Measurements from ENCODE around the gene MYORG.

Gene MYORG

GRCh38 chr9:34376596-34377403, at the start of gene MYORG:
TSS of gene MYORG (minus strand) at chr9:34376898. CDS start at chr9:34372943, 3,955 bp downstream.
- peaks cover 45% of the 10 kb centered on the region for H3K27me3 ChIP-seq (ENCODE audit: control insufficient read depth, insufficient read depth, low read length)
- H3K9me3 ChIP-seq (ENCODE audit: control insufficient read depth, insufficient read depth, low read depth, low read length) = no peaks in the 10 kb centered on the region
- no peak within 1 kb of the TSS for H3K27ac ChIP-seq (ENCODE audit: low read depth, low read length)
- H3K9ac ChIP-seq (ENCODE audit: low read length) = peak within 1 kb of the TSS; percentile 43
- peaks cover 22% of the 10 kb centered on the region for H3K4me1 ChIP-seq (ENCODE audit: control insufficient read depth, insufficient read depth, low read length)
- peaks cover 3% of the 10 kb centered on the region; the same call in 1 of the 2 replicates for H3K36me3 ChIP-seq (ENCODE audit: control insufficient read depth, insufficient read depth, low read length)
- H3K4me3 ChIP-seq (ENCODE audit: low read depth, low read length) = peak within 1 kb of the TSS; percentile 78

DNA sequence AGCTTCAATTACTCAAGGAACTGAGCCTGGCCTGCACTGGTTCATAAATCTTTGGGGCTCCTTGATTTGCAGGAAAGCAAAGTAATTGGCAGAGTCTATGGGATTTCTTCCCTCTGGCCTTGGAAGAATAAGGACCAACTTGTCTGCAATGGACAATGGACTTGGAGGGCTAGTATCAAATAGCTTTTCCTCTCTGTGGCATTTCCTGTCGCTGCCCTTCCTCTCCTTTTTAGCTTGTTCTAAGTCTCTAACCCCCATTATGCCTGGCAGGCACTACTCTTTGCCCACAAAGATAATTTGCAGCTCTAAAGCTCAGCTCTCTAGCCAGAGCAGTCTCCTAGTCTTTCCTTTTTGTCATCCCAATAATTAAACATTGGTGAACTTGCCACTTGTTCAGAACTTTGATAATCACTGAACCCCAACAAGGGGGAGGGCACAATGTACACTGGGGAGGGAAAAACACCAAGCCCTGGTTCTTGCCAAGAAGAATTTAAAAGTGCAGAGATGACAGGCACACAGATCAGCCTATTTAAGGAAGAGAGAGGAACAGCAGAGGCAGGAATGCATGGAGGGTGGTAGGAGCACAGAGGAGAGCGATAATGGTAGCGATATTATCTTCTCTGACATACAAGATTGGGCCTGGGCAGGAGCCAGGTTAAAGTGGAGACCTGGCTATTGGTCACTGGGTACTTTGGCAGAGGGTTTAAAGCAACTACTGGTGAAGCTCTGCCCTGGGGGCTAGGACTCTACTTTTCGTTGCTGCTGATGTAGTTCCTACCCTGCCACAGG, 43.2 kb upstream of the MYORG start:
- H3K27me3 ChIP-seq (ENCODE audit: control insufficient read depth, insufficient read depth, low read length) = no peaks in the 10 kb centered on the region
- H3K4me3 ChIP-seq (ENCODE audit: low read depth, low read length) = no peak overlapping the region
- no peaks in the 10 kb centered on the region for H3K36me3 ChIP-seq (ENCODE audit: control insufficient read depth, insufficient read depth, low read length)
- H3K9me3 ChIP-seq (ENCODE audit: control insufficient read depth, insufficient read depth, low read depth, low read length) = no peaks in the 10 kb centered on the region
- H3K4me1 ChIP-seq (ENCODE audit: control insufficient read depth, insufficient read depth, low read length) = peaks cover 11% of the 10 kb centered on the region
- no peak overlapping the region for H3K27ac ChIP-seq (ENCODE audit: low read depth, low read length)
- no peak overlapping the region for H3K9ac ChIP-seq (ENCODE audit: low read length)

GRCh38 chr9:34417734-34418133, 41.0 kb upstream of the MYORG start:
- no peak overlapping the region for H3K9ac ChIP-seq (ENCODE audit: low read length)
- no peak overlapping the region for H3K27ac ChIP-seq (ENCODE audit: low read depth, low read length)
- no peaks in the 10 kb centered on the region for H3K27me3 ChIP-seq (ENCODE audit: control insufficient read depth, insufficient read depth, low read length)
- H3K4me3 ChIP-seq (ENCODE audit: low read depth, low read length) = no peak overlapping the region
- no peaks in the 10 kb centered on the region for H3K36me3 ChIP-seq (ENCODE audit: control insufficient read depth, insufficient read depth, low read length)
- H3K9me3 ChIP-seq (ENCODE audit: control insufficient read depth, insufficient read depth, low read depth, low read length) = no peaks in the 10 kb centered on the region
- H3K4me1 ChIP-seq (ENCODE audit: control insufficient read depth, insufficient read depth, low read length) = peaks cover 11% of the 10 kb centered on the region

DNA sequence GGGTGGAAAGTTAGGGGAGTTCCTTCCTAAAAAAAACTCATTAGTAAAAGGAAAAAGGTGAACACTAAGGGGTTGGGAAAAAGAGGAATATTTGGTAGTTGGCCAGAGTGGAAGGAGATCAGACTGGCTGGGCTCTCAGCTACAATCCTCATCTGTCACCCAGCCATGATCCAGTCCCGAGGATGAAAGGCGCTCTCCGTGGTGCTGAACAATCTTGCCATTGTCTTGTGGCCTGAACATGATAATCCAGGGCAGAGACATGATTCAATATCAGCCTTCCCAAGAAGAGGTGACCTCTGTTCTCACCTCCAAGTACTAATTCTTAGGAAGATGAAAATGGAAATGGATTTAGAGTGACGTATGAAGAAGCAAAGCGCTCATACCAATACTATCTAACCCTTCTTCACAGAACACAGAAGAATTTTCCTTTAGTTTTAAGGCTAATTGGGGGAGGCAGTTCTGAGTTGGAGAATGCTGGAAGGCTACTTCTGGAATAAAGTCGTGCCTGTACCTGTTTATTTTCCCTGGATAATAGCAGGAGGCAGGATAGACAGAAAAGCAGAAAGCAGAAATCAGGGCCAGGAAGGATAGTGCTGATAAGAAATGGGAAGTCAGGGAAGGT, 36.6 kb upstream of the MYORG start:
- no peak overlapping the region for H3K4me3 ChIP-seq (ENCODE audit: low read depth, low read length)
- H3K9me3 ChIP-seq (ENCODE audit: control insufficient read depth, insufficient read depth, low read depth, low read length) = no peaks in the 10 kb centered on the region
- H3K36me3 ChIP-seq (ENCODE audit: control insufficient read depth, insufficient read depth, low read length) = no peaks in the 10 kb centered on the region
- no peaks in the 10 kb centered on the region for H3K27me3 ChIP-seq (ENCODE audit: control insufficient read depth, insufficient read depth, low read length)
- no peaks in the 10 kb centered on the region for H3K4me1 ChIP-seq (ENCODE audit: control insufficient read depth, insufficient read depth, low read length)
- no peak overlapping the region for H3K9ac ChIP-seq (ENCODE audit: low read length)
- no peak overlapping the region for H3K27ac ChIP-seq (ENCODE audit: low read depth, low read length)

DNA sequence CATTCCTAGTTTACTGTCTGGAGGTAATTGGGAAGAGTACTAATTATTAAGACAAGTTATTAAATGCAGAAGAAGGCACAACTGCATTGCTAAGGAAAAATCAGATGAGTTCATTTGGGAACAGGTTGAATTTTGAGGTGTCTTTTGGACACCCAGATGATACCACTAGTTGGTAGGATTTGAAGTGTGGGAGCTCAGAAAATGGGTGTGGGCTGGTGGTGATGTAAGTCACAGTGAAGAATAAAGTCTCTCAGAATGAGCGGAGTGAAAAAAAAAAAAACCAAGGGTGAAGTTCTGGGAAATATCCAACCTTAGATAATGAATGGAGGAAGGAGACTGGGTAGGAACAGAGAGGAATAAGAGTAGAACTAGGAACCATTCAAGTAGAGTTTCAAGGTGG, 35.6 kb upstream of the MYORG start:
- H3K4me1 ChIP-seq (ENCODE audit: control insufficient read depth, insufficient read depth, low read length) = no peaks in the 10 kb centered on the region
- H3K27me3 ChIP-seq (ENCODE audit: control insufficient read depth, insufficient read depth, low read length) = no peaks in the 10 kb centered on the region

GRCh38 chr9:34409154-34409553, 32.5 kb upstream of the MYORG start:
- Histone ChIP-seq H3K4me1 (ENCODE audit: control insufficient read depth, insufficient read depth, low read length) (no peaks in the 10 kb centered on the region), H3K9me3 (ENCODE audit: control insufficient read depth, insufficient read depth, low read depth, low read length) (no peaks in the 10 kb centered on the region), H3K36me3 (ENCODE audit: control insufficient read depth, insufficient read depth, low read length) (peaks cover 8% of the 10 kb centered on the region; the same call in 1 of the 2 replicates), H3K4me3 (ENCODE audit: low read depth, low read length) (no peak overlapping the region), H3K9ac (ENCODE audit: low read length) (no peak overlapping the region), H3K27ac (ENCODE audit: low read depth, low read length) (no peak overlapping the region), H3K27me3 (ENCODE audit: control insufficient read depth, insufficient read depth, low read length) (no peaks in the 10 kb centered on the region)

More for the DNA sequence above, 35.6 kb upstream of the MYORG start:
- H3K4me3 ChIP-seq (ENCODE audit: low read depth, low read length) = no peak overlapping the region
- H3K36me3 ChIP-seq (ENCODE audit: control insufficient read depth, insufficient read depth, low read length) = no peaks in the 10 kb centered on the region
- H3K27ac ChIP-seq (ENCODE audit: low read depth, low read length) = no peak overlapping the region
- H3K9me3 ChIP-seq (ENCODE audit: control insufficient read depth, insufficient read depth, low read depth, low read length) = no peaks in the 10 kb centered on the region
- H3K9ac ChIP-seq (ENCODE audit: low read length) = no peak overlapping the region

DNA sequence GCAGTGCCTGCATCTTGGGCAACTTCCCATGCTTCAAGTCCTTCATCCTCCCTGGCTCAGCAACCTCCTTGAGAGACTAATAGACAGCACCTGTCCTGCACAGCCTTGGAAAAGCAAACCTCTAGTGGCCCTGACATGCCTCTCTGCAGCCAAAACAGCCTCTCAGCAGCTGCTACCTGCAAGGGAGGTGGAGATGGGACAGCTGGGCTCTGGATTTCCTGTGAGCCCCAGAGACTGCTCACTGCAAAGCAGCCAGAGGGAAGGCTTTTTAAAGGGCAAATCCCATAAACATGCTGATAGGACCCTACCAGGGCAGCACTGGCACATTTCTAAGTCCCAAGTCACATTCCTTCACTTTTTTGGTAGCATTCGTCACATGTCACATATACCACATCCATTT, 31.5 kb upstream of the MYORG start:
- H3K9me3 ChIP-seq (ENCODE audit: control insufficient read depth, insufficient read depth, low read depth, low read length) = no peaks in the 10 kb centered on the region
- no peak overlapping the region for H3K4me3 ChIP-seq (ENCODE audit: low read depth, low read length)
- H3K36me3 ChIP-seq (ENCODE audit: control insufficient read depth, insufficient read depth, low read length) = peaks cover 13% of the 10 kb centered on the region
- no peak overlapping the region for H3K27ac ChIP-seq (ENCODE audit: low read depth, low read length)
- no peaks in the 10 kb centered on the region for H3K27me3 ChIP-seq (ENCODE audit: control insufficient read depth, insufficient read depth, low read length)
- no peaks in the 10 kb centered on the region for H3K4me1 ChIP-seq (ENCODE audit: control insufficient read depth, insufficient read depth, low read length)
- no peak overlapping the region for H3K9ac ChIP-seq (ENCODE audit: low read length)

- H3K27ac ChIP-seq (ENCODE audit: low read depth, low read length) = no peak overlapping the region
- H3K4me1 ChIP-seq (ENCODE audit: control insufficient read depth, insufficient read depth, low read length) = no peaks in the 10 kb centered on the region
- no peak overlapping the region for H3K9ac ChIP-seq (ENCODE audit: low read length)
- no peaks in the 10 kb centered on the region for H3K9me3 ChIP-seq (ENCODE audit: control insufficient read depth, insufficient read depth, low read depth, low read length)
- peaks cover 24% of the 10 kb centered on the region for H3K36me3 ChIP-seq (ENCODE audit: control insufficient read depth, insufficient read depth, low read length)
- no peak overlapping the region for H3K4me3 ChIP-seq (ENCODE audit: low read depth, low read length)
- H3K27me3 ChIP-seq (ENCODE audit: control insufficient read depth, insufficient read depth, low read length) = no peaks in the 10 kb centered on the region
These were observed 29.5 kb upstream of the MYORG start for GRCh38 chr9:34406219-34406618.

DNA sequence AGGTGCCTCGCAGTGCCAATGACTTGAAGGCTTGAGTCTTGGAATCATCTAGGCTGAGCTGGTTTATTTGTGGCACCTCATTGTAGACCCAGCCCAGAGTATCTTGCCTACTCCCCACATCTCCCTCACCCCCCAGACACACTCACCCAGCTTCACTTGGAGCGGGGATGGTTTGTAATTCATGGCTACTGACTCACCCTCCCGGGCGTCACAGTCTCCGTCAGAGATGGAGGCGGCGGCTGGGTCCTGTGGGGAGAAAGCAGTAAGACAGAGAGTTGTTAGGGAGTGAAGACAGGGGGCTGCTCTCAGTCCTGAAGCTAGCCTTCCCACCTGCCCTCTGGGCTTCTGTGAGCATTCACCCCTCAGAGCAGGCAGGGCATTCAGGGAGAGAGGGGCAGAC, 29.0 kb upstream of the MYORG start:
- H3K27me3 ChIP-seq (ENCODE audit: control insufficient read depth, insufficient read depth, low read length) = no peaks in the 10 kb centered on the region

DNA sequence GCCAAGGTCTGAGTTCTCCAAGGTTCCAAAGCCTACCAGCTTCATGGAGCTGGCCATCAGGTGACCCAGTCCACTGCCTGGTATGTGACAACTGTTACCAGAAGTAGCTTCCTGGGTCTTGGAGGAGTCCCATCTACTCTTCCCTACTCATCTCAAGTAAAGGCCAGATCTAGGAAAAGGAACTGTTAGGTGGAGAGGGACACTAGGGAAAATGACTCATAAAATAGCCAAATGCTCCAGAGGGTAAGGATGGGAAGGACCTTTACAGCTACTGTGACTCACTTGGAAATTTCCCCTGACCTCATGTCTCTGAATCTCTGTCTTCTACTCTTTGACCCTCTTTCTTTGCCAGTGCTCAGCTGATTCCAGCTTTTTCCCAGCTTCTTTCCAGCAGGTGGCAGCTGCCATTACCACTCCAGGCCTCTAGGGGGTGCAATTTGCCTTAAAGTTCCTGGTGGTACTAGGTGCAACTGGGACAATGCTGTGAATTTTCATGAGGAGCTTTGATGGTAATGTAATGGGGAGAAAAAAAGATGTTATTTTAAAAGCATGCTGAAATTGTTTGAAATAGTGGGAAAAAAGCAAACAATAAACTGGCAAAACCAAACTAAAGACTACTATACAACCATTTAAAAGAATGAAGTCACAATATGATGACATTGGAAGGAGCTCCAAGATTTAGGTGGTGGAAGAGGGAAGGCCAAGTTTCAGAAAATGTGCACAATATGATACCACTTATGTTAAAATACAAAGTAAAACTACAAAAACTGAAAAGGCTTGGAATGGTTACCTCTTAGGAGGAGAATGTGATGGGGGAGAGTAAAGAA, 27.1 kb upstream of the MYORG start:
- Histone ChIP-seq H3K36me3 (ENCODE audit: control insufficient read depth, insufficient read depth, low read length) (peaks cover 24% of the 10 kb centered on the region), H3K4me3 (ENCODE audit: low read depth, low read length) (no peak overlapping the region), H3K9ac (ENCODE audit: low read length) (no peak overlapping the region), H3K9me3 (ENCODE audit: control insufficient read depth, insufficient read depth, low read depth, low read length) (no peaks in the 10 kb centered on the region), H3K27me3 (ENCODE audit: control insufficient read depth, insufficient read depth, low read length) (no peaks in the 10 kb centered on the region), H3K27ac (ENCODE audit: low read depth, low read length) (no peak overlapping the region), H3K4me1 (ENCODE audit: control insufficient read depth, insufficient read depth, low read length) (no peaks in the 10 kb centered on the region)

More for the DNA sequence above, 29.0 kb upstream of the MYORG start:
- H3K4me1 ChIP-seq (ENCODE audit: control insufficient read depth, insufficient read depth, low read length) = no peaks in the 10 kb centered on the region
- H3K4me3 ChIP-seq (ENCODE audit: low read depth, low read length) = no peak overlapping the region
- peaks cover 24% of the 10 kb centered on the region for H3K36me3 ChIP-seq (ENCODE audit: control insufficient read depth, insufficient read depth, low read length)
- no peak overlapping the region for H3K27ac ChIP-seq (ENCODE audit: low read depth, low read length)
- no peak overlapping the region for H3K9ac ChIP-seq (ENCODE audit: low read length)
- H3K9me3 ChIP-seq (ENCODE audit: control insufficient read depth, insufficient read depth, low read depth, low read length) = no peaks in the 10 kb centered on the region

Data from HUES6 (cell line).